K562 (cell line): ENCODE data around the gene ATP5PD. TPM values are rescaled to one million over a fixed set of nuclear protein-coding genes. Genes with fewer than 3 reads are reported as not detected.
A peak's percentile ranks its signal among the peaks of the same experiment; 100 is the strongest.

Experiments used
- ATAC-seq: fragments of 200-7000 bp; cut with Tn5 transposase; 3 replicates; pipeline ENCODE4 v1.9.1; 2020; ENCODE audit warnings: moderate library complexity
- BruUV-seq: library from RNA; stranded (reverse); fragments of 400-500 nt; replicated peaks from 2 replicates; lab custom pipeline; 2021; lab: Mats Ljungman, UMichigan
- CTCF ChIA-PET: fragments of 300-600 bp; formaldehyde crosslinking; extraction: SDS; loops from one replicate; lab custom pipeline; 2021; ENCODE audit warnings: low intra/inter-chr PET ratio; lab: Yijun Ruan, JAX
- POLR2A ChIA-PET: fragments of 300-600, 350-650 bp; sonication (Branson Sonifier 250); formaldehyde crosslinking; extraction: SDS; loops from one replicate; lab custom pipeline; 2021; ENCODE audit warnings: antibody characterized with exemption, inconsistent platforms; lab: Yijun Ruan, JAX
- DNase-seq, 4 experiments: peaks; one replicate each; pipeline versions ENCODE4 v3.0.0 to v3.0.0-alpha.2; 2011 to 2018; ENCODE audit warnings: low spot score in 3 of 4, mixed read lengths in 3 of 4; ENCODE audit errors: extremely low read depth in 1 of 4
- FAIRE-seq: peaks from 2 replicates; lab custom pipeline; 2011; peaks lifted over from hg19 to GRCh38; lab: Jason Lieb, UNC
- H2AFZ ChIP-seq: 2 replicates; pipeline ENCODE4 v1.6.0; 2011; ENCODE audit warnings: low read depth, low read length, control low read depth, inconsistent platforms
- H3K27ac ChIP-seq: fragments of 200-600 bp; 3 replicates; pipeline ENCODE4 v1.8.0; 2011; ENCODE audit warnings: low read depth, mild to moderate bottlenecking, control low read depth, inconsistent platforms, low read length, moderate library complexity, mixed read lengths; ENCODE audit errors: extremely low read depth
- H3K27me3 ChIP-seq, 2 experiments: fragments of 300-600 bp in 1 of 2; 2 replicates in 1 of 2; 3 replicates in 1 of 2; pipeline versions ENCODE4 v1.6.0 to v1.8.0; 2011; ENCODE audit warnings: inconsistent platforms in 2 of 2, low read length in 2 of 2, mild to moderate bottlenecking in 1 of 2, mixed read lengths in 1 of 2, moderate library complexity in 1 of 2; ENCODE audit not compliant: control insufficient read depth in 2 of 2, insufficient read depth in 2 of 2
- H3K36me3 ChIP-seq: fragments of 300-600 bp; 3 replicates; pipeline ENCODE4 v1.8.0; 2011; ENCODE audit warnings: mild to moderate bottlenecking, low read length, inconsistent platforms; ENCODE audit not compliant: control insufficient read depth, insufficient read depth
- H3K4me1 ChIP-seq, 2 experiments: fragments of 200-600 bp in 1 of 2; replicated peaks in 1 of 2; 2 replicates in 1 of 2; 3 replicates in 1 of 2; pipeline versions ENCODE4 v1.5.1 to v1.8.0; 2011; ENCODE audit warnings: inconsistent platforms in 2 of 2, low read length in 2 of 2, mild to moderate bottlenecking in 1 of 2, mixed read lengths in 1 of 2, moderate library complexity in 1 of 2; ENCODE audit not compliant: control insufficient read depth in 2 of 2, insufficient read depth in 2 of 2
- H3K4me2 ChIP-seq: 2 replicates; pipeline ENCODE4 v1.6.1; 2011; ENCODE audit warnings: low read length, control low read depth, inconsistent platforms, mixed read lengths; ENCODE audit not compliant: insufficient read depth
- H3K4me3 ChIP-seq: fragments of 200-600 bp; sonication (generic), shearing (Covaris generic); 2 replicates; pipeline ENCODE4 v1.5.1; 2016; ENCODE audit warnings: control low read depth, inconsistent platforms
- H3K79me2 ChIP-seq: fragments of 200-600 bp; 3 replicates; pipeline ENCODE4 v1.8.0; 2011; ENCODE audit warnings: low read length, inconsistent platforms; ENCODE audit not compliant: control insufficient read depth, insufficient read depth
- H3K9ac ChIP-seq, 2 experiments: 2 replicates each; pipeline versions ENCODE4 v1.6.0 to v1.6.1; 2011; ENCODE audit warnings: low read depth in 2 of 2, low read length in 2 of 2, control low read depth in 1 of 2, inconsistent platforms in 1 of 2, mild to moderate bottlenecking in 1 of 2, mixed read lengths in 1 of 2; ENCODE audit not compliant: insufficient read depth in 1 of 2
- H3K9me1 ChIP-seq: one replicate; pipeline ENCODE4 v1.6.0; 2011; ENCODE audit warnings: inconsistent platforms, mild to moderate bottlenecking, low read length, moderate library complexity; ENCODE audit not compliant: control insufficient read depth, insufficient read depth
- H3K9me3 ChIP-seq: replicated peaks from 2 replicates; pipeline ENCODE4 v1.5.1; 2011; ENCODE audit warnings: low read depth, low read length, inconsistent platforms; ENCODE audit not compliant: control insufficient read depth, insufficient read depth
- H4K20me1 ChIP-seq: replicated peaks from 2 replicates; pipeline ENCODE4 v1.6.1; 2011; ENCODE audit warnings: low read length, inconsistent platforms, mixed read lengths; ENCODE audit not compliant: control insufficient read depth, insufficient read depth
- CBX5 ChIP-seq: IDR thresholded peaks from 2 replicates; pipeline ENCODE4 v1.6.1; 2014; ENCODE audit warnings: low read depth, borderline replicate concordance
- CTCF ChIP-seq, 3 experiments: IDR thresholded peaks in 2 of 3; conservative IDR thresholded peaks in 1 of 3; 2 replicates each; pipeline ENCODE4 v1.5.1; 2011 to 2012; ENCODE audit warnings: low read length in 3 of 3, mild to moderate bottlenecking in 3 of 3, control low read depth in 2 of 3, improper control_type of control experiment in 1 of 3, inconsistent platforms in 1 of 3, low read depth in 1 of 3, mixed read lengths in 1 of 3, moderate library complexity in 1 of 3; ENCODE audit not compliant: insufficient read depth in 2 of 3
- HEY1 ChIP-seq: fragments of 250-450 bp; sonication (Bioruptor Pico); IDR thresholded peaks from 2 replicates; pipeline ENCODE4 v1.5.0; 2020; ENCODE audit warnings: mild to moderate bottlenecking, moderate library complexity, borderline replicate concordance
- MEF2D ChIP-seq: conservative IDR thresholded peaks from 2 replicates; pipeline ENCODE4 v1.6.1; 2016; ENCODE audit warnings: low read depth, missing genetic modification characterization, missing compliant biosample characterization
- POLR2G ChIP-seq: fragments of 200-400 bp; formaldehyde crosslinking; IDR thresholded peaks from 2 replicates; pipeline ENCODE4 v1.6.1; 2017; ENCODE audit warnings: low read depth, mild to moderate bottlenecking, antibody characterized with exemption, low read length, moderate library complexity
- REST ChIP-seq, 2 experiments: fragments of 450-650 bp; formaldehyde crosslinking in 1 of 2; IDR thresholded peaks; 2 replicates each; pipeline versions ENCODE4 v1.4.0 to v1.6.1; 2014 to 2020; ENCODE audit warnings: mild to moderate bottlenecking in 2 of 2, borderline replicate concordance in 1 of 2, low read depth in 1 of 2
- YY1 ChIP-seq, 3 experiments: IDR thresholded peaks; 2 replicates each; pipeline ENCODE4 v1.6.1; 2011; ENCODE audit warnings: low read length in 2 of 3, mild to moderate bottlenecking in 2 of 3, moderate library complexity in 2 of 3, borderline replicate concordance in 1 of 3, control low read depth in 1 of 3, low read depth in 1 of 3; ENCODE audit not compliant: insufficient read depth in 3 of 3, insufficient replicate concordance in 2 of 3, control insufficient read depth in 1 of 3, insufficient read length in 1 of 3; ENCODE audit errors: extremely low read depth in 1 of 3
- ZNF175 ChIP-seq: fragments of 200-800 bp; sonication (Bioruptor generic); IDR thresholded peaks from 2 replicates; pipeline ENCODE4 v1.6.1; 2016; ENCODE audit warnings: low read depth, mild to moderate bottlenecking, missing genetic modification characterization, missing compliant biosample characterization
- WGBS: fragments of 100-300 bp; shearing (Covaris generic); methylation state at CpG from one replicate; pipeline ENCODE4 v1.1.6; 2016; ENCODE audit warnings: low coverage, mixed read lengths; ENCODE audit not compliant: insufficient coverage; ENCODE audit errors: missing lambda C conversion rate; 5-methylcytosine and 5-hydroxymethylcytosine counted together
- in situ Hi-C: fragments of 300-500 bp; cut with MboI; formaldehyde crosslinking; loops from 4 replicates; pipeline ENCODE4 v1.15.0; 2018; ENCODE audit warnings: inconsistent platforms, mixed read lengths
- intact Hi-C: fragments of 100-400 bp; cut with micrococcal nuclease; formaldehyde crosslinking; loops from 2 replicates; pipeline ENCODE4 v1.14.2; 2022
- polyA plus RNA-seq, 8 experiments: library from polyadenylated mRNA; depleted of rRNA in 4 of 8; stranded (reverse) in 5 of 8; unstranded in 3 of 8; fragments of >200 nt; fragmentation: Nextera tagmentation in 2 of 8; fragmentation: Illumina TruSeq in 1 of 8; extraction: Ambion mirVana in 2 of 8; extraction: Trizol in 1 of 8; gene quantifications; 2 replicates each; pipeline versions ENCODE4 v1.2.1 to v1.2.3, GENCODE V29; 2011 to 2014; ENCODE audit warnings: inconsistent platforms in 1 of 8, missing spikeins in 1 of 8
- total RNA-seq, 7 experiments: library from RNA; depleted of rRNA in 6 of 7; stranded (reverse); fragments of >200 nt in 6 of 7; fragmentation: Illumina TruSeq in 2 of 7; extraction: Trizol in 2 of 7; gene quantifications; 2 replicates each; pipeline versions ENCODE4 v1.2.1 to v1.2.3, GENCODE V29; 2011 to 2021; ENCODE audit warnings: low replicate concordance in 1 of 7

The ATP5PD gene
- total and polyA plus RNA-seq, 9 of the 15 experiments (the other 6 are each of a cell fraction or from before 2014, with no cell fraction given) = 271 to 828 (median 432) TPM

GRCh38 chr17:75064867-75065561 lies 18.2 kb upstream of the ATP5PD start:
- Histone ChIP-seq H3K27ac (no peak overlapping the region), H3K9ac (peak overlapping the region in 1 of 2 experiments; percentile 55; a peak in 1 of 4 replicates), H2AFZ (no peak overlapping the region), H3K4me3 (no peak overlapping the region), H4K20me1 (0 out of 2 replicates have a peak, but pooled peaks cover 3% of the 10 kb centered on the region), H3K36me3 (peaks cover 52% of the 10 kb centered on the region), H3K4me1 (peaks cover 0 to 3% of the 10 kb centered on the region in 2 experiments; a peak in 3 of 5 replicates), H3K9me1 (no peaks in the 10 kb centered on the region), H3K9me3 (no peaks in the 10 kb centered on the region), H3K27me3 (no peaks in the 10 kb centered on the region), H3K79me2 (no peaks in the 10 kb centered on the region), H3K4me2 (no peak overlapping the region)
- WGBS = 81% methylated on average over 18 of the region's 18 CpGs
- ATAC-seq (peak; percentile 57), FAIRE-seq (no peak), DNase-seq (peak in 2 of 4 experiments; percentile 16 to 35)
- intact Hi-C loops = no loop called here
- CTCF ChIA-PET = interaction anchor here (1.1 kb wide), 1 partner anchor 106 kb away, joined by 4 read pairs; no protein-coding TSS in a partner anchor
- POLR2A ChIA-PET = interaction anchor here (0.5 to 1.2 kb wide), 4 partner anchors 27 to 90 kb away, joined by 3 read pairs; partner anchors contain the start of gene JPT1
- TSS peak; percentile 44 for BruUV-seq
- in situ Hi-C loops = loop anchor here (5.0 kb wide), 1 partner anchor 47 kb away; no protein-coding TSS in a partner anchor
- no peak for TF ChIP-seq ZNF175 (CRISPR knock-in tag)
- no peak for TF ChIP-seq MEF2D
- peak; percentile 40 to 45 (median 41); a peak in 5 of 6 replicates for TF ChIP-seq CTCF (IDR thresholded peaks at IDR 0.05 in 2 of 3, conservative IDR thresholded peaks at IDR 0.05 in 1 of 3; ENCODE audit: insufficient read depth in 2 of 3, low read depth in 1 of 3, low read length in 3 of 3)
- TF ChIP-seq CBX5 = no peak
- TF ChIP-seq REST (IDR thresholded peaks at IDR 0.05; ENCODE audit: borderline replicate concordance) = 0 out of 2 replicates have a peak, but pooled peaks have one; percentile 38
- TF ChIP-seq REST (CRISPR knock-in tag; IDR thresholded peaks at IDR 0.05; ENCODE audit: low read depth) = no peak
- TF ChIP-seq POLR2G = 0 out of 2 replicates have a peak, but pooled peaks have one; percentile 15
- no peak for TF ChIP-seq HEY1
- peak in 1 of 3 experiments; percentile 20 for TF ChIP-seq YY1 (IDR thresholded peaks at IDR 0.05; ENCODE audit: borderline replicate concordance in 1 of 3, control insufficient read depth in 1 of 3, extremely low read depth in 1 of 3, insufficient read depth in 3 of 3, insufficient read length in 1 of 3, insufficient replicate concordance in 2 of 3, low read depth in 1 of 3, low read length in 2 of 3)
